GM10248 (cell line): Measurements from ENCODE around the gene KRTAP12-2.
"Not testable (repeated sequence)": the region's sequence is repeated elsewhere in the genome, so short reads cannot be mapped to it uniquely, and the experiment has no call there.

Source experiments
- CTCF ChIA-PET: fragments of 300-600 bp; sonication (Branson Sonifier 250); formaldehyde crosslinking; extraction: SDS; loops from one replicate; lab custom pipeline; 2021; ENCODE audit warnings: antibody characterized with exemption; lab: Yijun Ruan, JAX
- POLR2A ChIA-PET: fragments of 350-650 bp; sonication (Branson Sonifier 250); formaldehyde crosslinking; extraction: SDS; loops from one replicate; lab custom pipeline; 2020; ENCODE audit warnings: antibody characterized with exemption; lab: Yijun Ruan, JAX
- DNase-seq: peaks from one replicate; pipeline ENCODE4 v3.0.0; 2012; ENCODE audit errors: extremely low spot score
- TF ChIP-seq, protein P1 (sequence below): IDR thresholded peaks from 2 replicates; pipeline ENCODE4 v1.5.1; 2012; ENCODE audit warnings: mild to moderate bottlenecking, low read depth; ENCODE audit errors: extremely low read depth, missing control alignments, control extremely low read depth

Gene KRTAP12-2

DNA sequence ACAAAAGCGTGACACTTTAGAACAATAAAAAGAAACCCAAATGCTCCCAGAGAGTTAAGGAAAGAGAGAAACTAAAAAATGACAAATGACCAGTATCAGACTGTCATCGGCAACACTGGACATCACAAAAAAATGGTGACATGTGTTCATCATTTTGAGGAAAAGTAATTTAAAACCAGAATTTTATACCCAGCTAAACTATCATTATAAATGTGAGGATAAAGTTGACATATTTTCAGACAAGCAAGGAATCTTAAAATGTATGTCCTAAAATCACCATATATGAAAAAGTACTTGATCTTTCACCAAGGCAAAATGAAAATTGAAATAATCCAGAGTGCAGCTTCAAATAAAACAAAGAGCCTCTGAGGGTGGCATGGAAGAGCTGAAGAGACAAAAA is 21.8 kb downstream of the KRTAP12-2 start:
- no peak for DNase-seq
- TF ChIP-seq, protein P1, sequence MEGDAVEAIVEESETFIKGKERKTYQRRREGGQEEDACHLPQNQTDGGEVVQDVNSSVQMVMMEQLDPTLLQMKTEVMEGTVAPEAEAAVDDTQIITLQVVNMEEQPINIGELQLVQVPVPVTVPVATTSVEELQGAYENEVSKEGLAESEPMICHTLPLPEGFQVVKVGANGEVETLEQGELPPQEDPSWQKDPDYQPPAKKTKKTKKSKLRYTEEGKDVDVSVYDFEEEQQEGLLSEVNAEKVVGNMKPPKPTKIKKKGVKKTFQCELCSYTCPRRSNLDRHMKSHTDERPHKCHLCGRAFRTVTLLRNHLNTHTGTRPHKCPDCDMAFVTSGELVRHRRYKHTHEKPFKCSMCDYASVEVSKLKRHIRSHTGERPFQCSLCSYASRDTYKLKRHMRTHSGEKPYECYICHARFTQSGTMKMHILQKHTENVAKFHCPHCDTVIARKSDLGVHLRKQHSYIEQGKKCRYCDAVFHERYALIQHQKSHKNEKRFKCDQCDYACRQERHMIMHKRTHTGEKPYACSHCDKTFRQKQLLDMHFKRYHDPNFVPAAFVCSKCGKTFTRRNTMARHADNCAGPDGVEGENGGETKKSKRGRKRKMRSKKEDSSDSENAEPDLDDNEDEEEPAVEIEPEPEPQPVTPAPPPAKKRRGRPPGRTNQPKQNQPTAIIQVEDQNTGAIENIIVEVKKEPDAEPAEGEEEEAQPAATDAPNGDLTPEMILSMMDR, result no peak
- POLR2A ChIA-PET, result no interaction called here
- CTCF ChIA-PET, result no interaction called here

DNA sequence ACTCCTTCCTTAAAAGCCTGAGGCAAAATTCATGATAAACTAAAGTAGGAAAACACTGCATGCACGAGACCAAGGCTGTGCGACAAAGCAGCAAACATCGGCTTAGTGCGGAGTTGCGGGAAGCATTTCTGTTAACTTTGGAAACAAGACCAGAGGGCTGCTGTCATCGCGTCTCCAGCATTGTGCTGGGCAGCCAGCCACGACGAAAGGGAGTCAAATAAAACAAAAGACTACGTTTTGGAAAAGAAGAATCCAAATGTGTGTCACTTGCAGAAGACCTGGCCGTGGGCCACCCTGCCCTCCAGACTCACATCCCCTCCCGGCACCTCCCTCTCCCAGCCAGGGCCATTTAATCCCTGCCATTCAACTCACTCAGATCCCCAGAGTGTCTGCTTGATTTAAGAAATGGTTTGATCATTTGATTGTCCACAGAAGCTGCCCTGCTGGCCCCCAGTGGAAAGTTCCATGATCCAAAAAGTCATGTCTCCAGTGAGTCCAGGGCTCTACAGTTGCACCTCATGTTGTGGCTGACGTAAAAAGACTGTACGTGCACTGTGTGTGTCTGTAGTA is 22.9 kb downstream of the KRTAP12-2 start:
- DNase-seq, result no peak
- ChIA-PET CTCF (no interaction called here), POLR2A (no interaction called here)
- TF ChIP-seq, protein P1, result no peak

DNA sequence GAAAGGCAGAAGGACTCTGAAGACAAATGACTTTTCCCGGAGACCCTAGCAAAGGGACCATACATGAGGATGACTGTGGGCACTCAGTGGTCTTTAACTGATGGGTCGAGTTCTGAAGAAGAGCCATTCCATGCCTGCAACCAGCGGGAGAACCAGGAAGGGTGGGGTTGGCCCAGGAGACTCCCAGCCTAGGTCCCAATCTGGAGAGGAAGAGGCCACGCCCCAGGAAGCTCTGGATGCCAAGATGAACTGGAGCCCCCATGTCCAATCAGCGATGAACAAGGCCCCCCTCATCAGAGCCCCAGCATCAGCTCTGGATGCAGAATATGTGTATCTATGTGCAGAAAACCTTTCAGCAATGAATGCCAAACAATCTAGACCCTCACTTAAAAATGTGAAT is 26.0 kb downstream of the KRTAP12-2 start:
- ChIA-PET POLR2A (no interaction called here), CTCF (no interaction called here)
- no peak for DNase-seq
- TF ChIP-seq, protein P1, result no peak

DNA sequence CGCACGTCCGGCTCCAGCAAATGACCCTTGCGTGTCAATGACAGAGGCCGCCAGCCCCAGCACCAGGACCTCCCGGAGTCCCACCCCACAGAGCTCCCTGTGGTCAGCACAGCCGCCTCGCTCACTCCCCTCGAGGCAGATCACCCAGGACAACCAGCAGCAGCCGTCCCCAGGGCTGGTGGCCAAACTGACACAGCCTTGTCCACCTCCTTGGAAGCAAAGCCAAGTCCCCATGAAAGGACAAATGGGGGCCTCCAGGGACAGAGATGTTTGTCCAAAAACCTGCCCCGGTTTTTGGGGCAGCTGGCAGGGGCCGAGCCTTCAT is 27.4 kb downstream of the KRTAP12-2 start:
- ChIA-PET POLR2A (no interaction called here), CTCF (no interaction called here)
- TF ChIP-seq, protein P1, result no peak
- DNase-seq, result no peak

DNA sequence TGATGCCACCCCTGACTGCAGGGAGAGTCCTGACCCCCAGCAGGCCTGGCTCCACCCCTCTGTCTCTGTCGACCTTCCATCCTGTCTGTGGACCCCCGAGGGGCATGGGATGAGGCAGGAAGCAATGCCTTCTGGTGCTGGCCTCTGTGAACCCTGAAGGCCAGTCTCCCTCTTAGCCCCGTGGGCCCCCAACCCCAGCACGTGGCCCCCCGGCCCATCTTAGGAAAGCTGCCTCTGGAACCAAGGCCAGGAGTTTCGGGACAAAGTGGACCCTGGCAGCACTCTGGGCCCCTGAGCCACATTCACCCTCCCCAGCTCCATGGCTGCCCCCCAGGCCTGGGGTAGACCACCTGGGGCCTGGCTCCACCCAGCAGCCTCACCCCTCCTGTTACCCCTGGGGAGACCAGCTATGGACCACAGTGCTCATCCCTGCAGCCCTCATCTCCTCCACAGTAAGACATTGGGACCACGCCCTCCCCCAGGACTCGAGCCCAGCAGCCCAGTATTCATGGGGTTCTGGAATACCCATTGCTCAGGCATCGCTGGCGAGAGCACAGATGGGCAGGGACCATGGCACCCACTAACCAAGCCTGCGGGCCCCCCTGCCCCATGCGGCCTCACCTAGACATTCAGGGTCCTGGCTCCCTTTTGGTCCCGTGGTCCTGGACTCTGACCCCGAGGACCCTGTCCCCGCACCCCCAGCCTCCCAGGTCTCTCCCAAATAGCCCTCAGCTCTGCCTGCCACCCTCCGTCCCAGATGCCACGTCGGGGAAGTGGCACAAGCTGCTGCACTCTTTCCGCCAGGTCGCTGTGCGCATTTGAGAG is 28.0 kb downstream of the KRTAP12-2 start:
- POLR2A ChIA-PET, CTCF ChIA-PET, DNase-seq: not testable (repeated sequence)

DNA sequence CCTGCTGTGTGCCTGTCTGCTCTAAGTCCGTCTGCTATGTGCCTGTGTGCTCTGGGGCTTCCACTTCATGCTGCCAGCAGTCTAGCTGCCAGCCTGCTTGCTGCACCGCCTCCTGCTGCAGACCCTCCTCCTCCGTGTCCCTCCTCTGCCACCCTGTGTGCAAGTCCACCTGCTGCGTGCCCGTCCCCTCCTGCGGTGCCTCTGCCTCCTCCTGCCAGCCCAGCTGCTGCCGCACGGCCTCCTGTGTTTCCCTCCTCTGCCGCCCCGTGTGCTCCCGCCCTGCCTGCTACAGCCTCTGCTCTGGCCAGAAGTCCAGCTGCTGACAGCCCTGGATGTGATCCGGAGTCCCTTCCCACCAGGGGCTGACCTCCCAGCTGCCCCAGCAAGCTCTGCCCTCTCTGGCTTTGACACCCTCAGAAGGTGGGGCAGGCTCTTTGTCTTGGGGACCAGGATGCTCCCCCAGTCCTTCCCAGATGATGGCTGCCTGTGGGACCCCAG is 28.8 kb downstream of the KRTAP12-2 start:
- POLR2A ChIA-PET, CTCF ChIA-PET, DNase-seq: not testable (repeated sequence)

DNA sequence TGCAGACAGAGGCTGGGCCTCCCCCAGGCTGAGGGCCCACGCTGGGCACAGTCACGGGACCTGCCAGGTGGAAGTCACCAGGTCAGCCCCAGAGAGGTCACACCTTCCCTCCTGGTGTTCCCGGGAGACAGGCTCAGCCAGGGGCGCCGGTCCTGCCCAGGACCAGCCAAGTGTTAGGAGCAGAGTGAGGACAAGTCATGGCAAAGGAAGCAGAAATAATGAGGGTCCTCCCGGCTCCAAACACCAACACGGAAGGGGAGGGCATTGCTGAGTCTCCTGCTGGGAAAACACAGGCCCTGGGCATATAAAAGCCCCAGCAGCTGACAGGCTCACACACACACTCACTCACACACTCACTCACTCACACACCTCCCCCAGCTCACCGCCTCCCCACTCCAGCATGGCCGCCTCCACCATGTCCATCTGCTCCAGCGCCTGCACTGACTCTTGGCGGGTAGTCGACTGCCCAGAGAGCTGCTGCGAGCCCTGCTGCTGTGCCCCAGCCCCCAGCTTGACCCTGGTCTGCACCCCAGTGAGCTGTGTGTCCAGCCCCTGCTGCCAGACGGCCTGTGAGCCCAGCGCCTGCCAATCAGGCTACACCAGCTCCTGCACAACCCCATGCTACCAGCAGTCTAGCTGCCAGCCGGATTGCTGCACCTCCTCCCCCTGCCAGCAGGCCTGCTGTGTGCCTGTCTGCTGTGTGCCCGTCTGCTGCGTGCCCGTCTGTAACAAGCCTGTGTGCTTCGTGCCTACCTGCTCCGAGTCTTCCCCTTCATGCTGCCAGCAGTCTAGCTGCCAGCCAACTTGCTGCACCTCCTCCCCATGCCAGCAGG is 29.5 kb downstream of the KRTAP12-2 start, which contains the start of gene KRTAP10-10:
TSS of gene KRTAP10-10 (plus strand) at position 339 of the 833 bp plus-strand sequence. CDS start at position 401, 62 bp downstream.
- ChIA-PET POLR2A (no interaction called here), CTCF (no interaction called here)
- TF ChIP-seq, protein P1, result no peak
- no peak for DNase-seq
